H1 (cell line): Measurements from ENCODE around the gene TMEM134.

Experiments
- CTCF ChIP-seq, 3 experiments: IDR thresholded peaks; 1 replicate in 2 of 3; 2 replicates in 1 of 3; pipeline versions ENCODE4 v1.5.1 to v1.6.1; 2011; ENCODE audit warnings: low read length in 3 of 3, mild to moderate bottlenecking in 3 of 3, inconsistent platforms in 2 of 3, low read depth in 1 of 3, moderate library complexity in 1 of 3; ENCODE audit not compliant: insufficient read depth in 1 of 3; ENCODE audit errors: control extremely low read depth in 1 of 3
- SIN3A ChIP-seq, 2 experiments: IDR thresholded peaks in 1 of 2; conservative IDR thresholded peaks in 1 of 2; 2 replicates each; pipeline ENCODE4 v1.6.1; 2011 to 2012; ENCODE audit warnings: low read length in 2 of 2, improper control_type of control experiment in 1 of 2, low read depth in 1 of 2, mild to moderate bottlenecking in 1 of 2
- TAF1 ChIP-seq: IDR thresholded peaks from 2 replicates; pipeline ENCODE4 v1.6.1; 2011; ENCODE audit warnings: mild to moderate bottlenecking, low read depth, low read length

GRCh38 chr11:67423466-67423865, 45.6 kb downstream of the TMEM134 start:
- TF ChIP-seq SIN3A (conservative IDR thresholded peaks at IDR 0.05 in 1 of 2, IDR thresholded peaks at IDR 0.05 in 1 of 2; ENCODE audit: low read depth in 1 of 2, low read length in 2 of 2) (no peak), CTCF (IDR thresholded peaks at IDR 0.05; ENCODE audit: control extremely low read depth in 1 of 3, insufficient read depth in 1 of 3, low read depth in 1 of 3, low read length in 3 of 3) (no peak), TAF1 (no peak)
